ENCODE results near the gene CFD.
"Not testable (repeated sequence)": the region's sequence is repeated elsewhere in the genome, so short reads cannot be mapped to it uniquely, and the experiment has no call there.

Gene CFD

GRCh38 chr19:850221-850978, 9.1 kb upstream of the CFD start:
- Histone ChIP-seq H3K4me1 (peaks cover 4% of the 10 kb centered on the region), H3K9me3 (ENCODE audit: control insufficient read depth, low read length) (no peaks in the 10 kb centered on the region), H3K27me3 (ENCODE audit: control insufficient read depth, insufficient read depth, low read length) (no peaks in the 10 kb centered on the region), H3K9ac (no peak overlapping the region), H3K79me2 (no peaks in the 10 kb centered on the region), H3K27ac (peak overlapping the region; percentile 30), H3K36me3 (ENCODE audit: control insufficient read depth, insufficient read depth, low read length) (no peaks in the 10 kb centered on the region), H3K4me3 (ENCODE audit: low read depth, low read length) (peak overlapping the region; percentile 5), H3K4me2 (ENCODE audit: low read length) (peak overlapping the region; percentile 31), H2AFZ (peak overlapping the region; percentile 75)
- TF ChIP-seq CTCF (IDR thresholded peaks at IDR 0.05) = no peak

- H3K4me2 ChIP-seq (ENCODE audit: low read length) = peak overlapping the region; percentile 31
- H3K4me3 ChIP-seq (ENCODE audit: low read depth, low read length) = peak overlapping the region; percentile 5
- TF ChIP-seq CTCF (IDR thresholded peaks at IDR 0.05) = no peak
- H3K4me1 ChIP-seq = peaks cover 4% of the 10 kb centered on the region
- no peaks in the 10 kb centered on the region for H3K79me2 ChIP-seq
- H3K36me3 ChIP-seq (ENCODE audit: control insufficient read depth, insufficient read depth, low read length) = no peaks in the 10 kb centered on the region
- peak overlapping the region; percentile 75 for H2AFZ ChIP-seq
- H3K9ac ChIP-seq = no peak overlapping the region
- H3K9me3 ChIP-seq (ENCODE audit: control insufficient read depth, low read length) = no peaks in the 10 kb centered on the region
- no peaks in the 10 kb centered on the region for H3K27me3 ChIP-seq (ENCODE audit: control insufficient read depth, insufficient read depth, low read length)
- peak overlapping the region; percentile 30 for H3K27ac ChIP-seq
These were observed 8.5 kb upstream of the CFD start for GRCh38 chr19:850979-851335.

GRCh38 chr19:852136-853013, 7.1 kb upstream of the CFD start, which contains the start of gene ELANE:
Gene ELANE, plus strand, starts transcription at chr19:852303. Its CDS starts 26 bp downstream, at chr19:852329.
- peaks cover 4% of the 10 kb centered on the region for H3K4me1 ChIP-seq
- no peak within 1 kb of the TSS for H3K4me2 ChIP-seq (ENCODE audit: low read length)
- H3K27ac ChIP-seq = peak within 1 kb of the TSS; percentile 30
- no peaks in the 10 kb centered on the region for H3K27me3 ChIP-seq (ENCODE audit: control insufficient read depth, insufficient read depth, low read length)
- no peak within 1 kb of the TSS for H2AFZ ChIP-seq
- no peaks in the 10 kb centered on the region for H3K79me2 ChIP-seq
- H3K9ac ChIP-seq = no peak within 1 kb of the TSS
- no peaks in the 10 kb centered on the region for H3K36me3 ChIP-seq (ENCODE audit: control insufficient read depth, insufficient read depth, low read length)
- TF ChIP-seq CTCF (IDR thresholded peaks at IDR 0.05) = no peak
- no peaks in the 10 kb centered on the region for H3K9me3 ChIP-seq (ENCODE audit: control insufficient read depth, low read length)
- H3K4me3 ChIP-seq (ENCODE audit: low read depth, low read length) = no peak within 1 kb of the TSS

GRCh38 chr19:853014-853585, 6.4 kb upstream of the CFD start:
- Histone ChIP-seq H3K27me3 (ENCODE audit: control insufficient read depth, insufficient read depth, low read length) (no peaks in the 10 kb centered on the region), H3K79me2 (no peaks in the 10 kb centered on the region), H3K4me1 (peaks cover 4% of the 10 kb centered on the region), H3K9ac (no peak overlapping the region), H3K4me2 (ENCODE audit: low read length) (no peak overlapping the region), H3K4me3 (ENCODE audit: low read depth, low read length) (no peak overlapping the region), H2AFZ (no peak overlapping the region), H3K27ac (no peak overlapping the region), H3K36me3 (ENCODE audit: control insufficient read depth, insufficient read depth, low read length) (no peaks in the 10 kb centered on the region), H3K9me3 (ENCODE audit: control insufficient read depth, low read length) (no peaks in the 10 kb centered on the region)
- TF ChIP-seq CTCF (IDR thresholded peaks at IDR 0.05) = no peak

- H3K9me3 ChIP-seq (ENCODE audit: control insufficient read depth, low read length); H3K9ac ChIP-seq; H3K27me3 ChIP-seq (ENCODE audit: control insufficient read depth, insufficient read depth, low read length); H3K79me2 ChIP-seq; H2AFZ ChIP-seq; H3K27ac ChIP-seq; H3K4me1 ChIP-seq; H3K36me3 ChIP-seq (ENCODE audit: control insufficient read depth, insufficient read depth, low read length); H3K4me3 ChIP-seq (ENCODE audit: low read depth, low read length); H3K4me2 ChIP-seq (ENCODE audit: low read length): not testable (repeated sequence)
These were observed 5.7 kb upstream of the CFD start for GRCh38 chr19:853614-854220.

Measured in parathyroid adenoma (tissue), 2 donors.